Smooth muscle cell (in vitro differentiated cells): Measurements from ENCODE around the gene PHEX. TPM values are rescaled to one million over a fixed set of nuclear protein-coding genes. Genes with fewer than 3 reads are reported as not detected.

ENCODE experiments used
- DNase-seq: peaks from one replicate; lab custom pipeline; 2025; ENCODE audit not compliant: unreplicated experiment; lab: John Stamatoyannopoulos, UW
- H2AFZ ChIP-seq: fragments of 200-600 bp; sonication (generic); 2 replicates; pipeline ENCODE4 v1.6.0; 2016; ENCODE audit warnings: antibody characterized with exemption, low read depth, mild to moderate bottlenecking
- H3F3A ChIP-seq: fragments of 200-600 bp; sonication (generic); 2 replicates; pipeline ENCODE4 v1.6.0; 2017; ENCODE audit warnings: antibody characterized with exemption, low read depth
- H3K27ac ChIP-seq: fragments of 200-600 bp; sonication (generic); 2 replicates; pipeline ENCODE4 v1.5.1; 2016; ENCODE audit warnings: low read depth, mild to moderate bottlenecking
- H3K27me3 ChIP-seq: fragments of 200-600 bp; sonication (generic); 2 replicates; pipeline ENCODE4 v1.6.1; 2016; ENCODE audit warnings: low read depth, mild to moderate bottlenecking
- H3K36me3 ChIP-seq: fragments of 200-600 bp; sonication (generic); 2 replicates; pipeline ENCODE4 v1.5.1; 2016; ENCODE audit warnings: low read depth
- H3K4me1 ChIP-seq: fragments of 200-600 bp; sonication (generic); 2 replicates; pipeline ENCODE4 v1.5.1; 2016; ENCODE audit warnings: low read depth
- H3K4me2 ChIP-seq: fragments of 200-600 bp; sonication (generic); 2 replicates; pipeline ENCODE4 v1.6.0; 2016; ENCODE audit warnings: mild to moderate bottlenecking
- H3K4me3 ChIP-seq: fragments of 200-600 bp; sonication (generic); 2 replicates; pipeline ENCODE4 v1.5.1; 2016; ENCODE audit warnings: mild to moderate bottlenecking
- H3K79me2 ChIP-seq: fragments of 200-600 bp; sonication (generic); 2 replicates; pipeline ENCODE4 v1.6.0; 2016; ENCODE audit warnings: low read depth, mild to moderate bottlenecking
- H3K9ac ChIP-seq: fragments of 200-600 bp; sonication (generic); 2 replicates; pipeline ENCODE4 v1.6.0; 2016; ENCODE audit warnings: low read depth
- H3K9me3 ChIP-seq: fragments of 200-600 bp; sonication (generic); replicated peaks from 2 replicates; pipeline ENCODE4 v1.5.1; 2016; ENCODE audit warnings: low read depth
- H4K20me1 ChIP-seq: fragments of 200-600 bp; sonication (generic); 2 replicates; pipeline ENCODE4 v1.6.0; 2016; ENCODE audit warnings: low read depth
- WGBS: methylation state at CpG from one replicate; pipeline ENCODE4 v1.1.7; 2016; ENCODE audit warnings: low lambda C conversion rate; 5-methylcytosine and 5-hydroxymethylcytosine counted together
- polyA plus RNA-seq: library from polyadenylated mRNA; unstranded; fragments of >200 nt; fragmentation: Nextera tagmentation; extraction: Ambion mirVana; gene quantifications from 2 replicates; pipeline ENCODE4 v1.2.1, GENCODE V29; 2016
- total RNA-seq: library from RNA; depleted of rRNA; stranded (reverse); fragments of >200 nt; gene quantifications from 2 replicates; pipeline ENCODE4 v1.2.3, GENCODE V29; 2014
- TF ChIP-seq, protein P1 (sequence below): fragments of 200-600 bp; sonication (generic); IDR thresholded peaks from 2 replicates; pipeline ENCODE4 v1.5.1; 2017; ENCODE audit warnings: borderline replicate concordance, mild to moderate bottlenecking, antibody characterized with exemption; ENCODE audit not compliant: insufficient read depth, poor library complexity, severe bottlenecking

PHEX gene
- total and polyA plus RNA-seq, 2 experiments from 2014 or later = not detected

DNA sequence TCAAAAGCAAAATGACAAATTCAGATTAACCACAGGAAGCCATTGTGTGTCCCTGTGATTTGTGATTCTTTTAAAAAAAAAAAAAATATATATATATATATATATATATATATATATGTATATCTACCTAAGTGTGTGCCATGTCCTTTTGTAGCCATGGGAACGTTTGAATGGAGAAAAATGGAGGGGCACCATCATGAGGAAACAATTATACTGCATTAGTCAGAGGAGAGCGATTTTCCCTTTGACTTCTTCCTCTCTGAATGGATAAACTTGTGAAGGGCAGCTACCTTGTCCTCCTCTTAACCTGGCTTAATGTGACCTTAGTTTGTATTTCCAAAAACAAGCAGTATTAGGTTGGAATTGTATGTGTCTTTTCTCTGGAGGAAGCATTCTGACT, 217.2 kb downstream of the PHEX start:
- Histone ChIP-seq H3K4me1 (no peaks in the 10 kb centered on the region), H4K20me1 (no peaks in the 10 kb centered on the region), H3F3A (no peaks in the 10 kb centered on the region), H3K27ac (no peak overlapping the region), H3K9ac (no peak overlapping the region), H3K4me2 (no peak overlapping the region), H2AFZ (no peak overlapping the region), H3K9me3 (no peaks in the 10 kb centered on the region), H3K79me2 (no peaks in the 10 kb centered on the region), H3K4me3 (no peak overlapping the region), H3K27me3 (no peaks in the 10 kb centered on the region), H3K36me3 (no peaks in the 10 kb centered on the region)
- TF ChIP-seq, protein P1, sequence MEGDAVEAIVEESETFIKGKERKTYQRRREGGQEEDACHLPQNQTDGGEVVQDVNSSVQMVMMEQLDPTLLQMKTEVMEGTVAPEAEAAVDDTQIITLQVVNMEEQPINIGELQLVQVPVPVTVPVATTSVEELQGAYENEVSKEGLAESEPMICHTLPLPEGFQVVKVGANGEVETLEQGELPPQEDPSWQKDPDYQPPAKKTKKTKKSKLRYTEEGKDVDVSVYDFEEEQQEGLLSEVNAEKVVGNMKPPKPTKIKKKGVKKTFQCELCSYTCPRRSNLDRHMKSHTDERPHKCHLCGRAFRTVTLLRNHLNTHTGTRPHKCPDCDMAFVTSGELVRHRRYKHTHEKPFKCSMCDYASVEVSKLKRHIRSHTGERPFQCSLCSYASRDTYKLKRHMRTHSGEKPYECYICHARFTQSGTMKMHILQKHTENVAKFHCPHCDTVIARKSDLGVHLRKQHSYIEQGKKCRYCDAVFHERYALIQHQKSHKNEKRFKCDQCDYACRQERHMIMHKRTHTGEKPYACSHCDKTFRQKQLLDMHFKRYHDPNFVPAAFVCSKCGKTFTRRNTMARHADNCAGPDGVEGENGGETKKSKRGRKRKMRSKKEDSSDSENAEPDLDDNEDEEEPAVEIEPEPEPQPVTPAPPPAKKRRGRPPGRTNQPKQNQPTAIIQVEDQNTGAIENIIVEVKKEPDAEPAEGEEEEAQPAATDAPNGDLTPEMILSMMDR = no peak
- no peak for DNase-seq
- 24% methylated on average over 2 of the region's 2 CpGs for WGBS

DNA sequence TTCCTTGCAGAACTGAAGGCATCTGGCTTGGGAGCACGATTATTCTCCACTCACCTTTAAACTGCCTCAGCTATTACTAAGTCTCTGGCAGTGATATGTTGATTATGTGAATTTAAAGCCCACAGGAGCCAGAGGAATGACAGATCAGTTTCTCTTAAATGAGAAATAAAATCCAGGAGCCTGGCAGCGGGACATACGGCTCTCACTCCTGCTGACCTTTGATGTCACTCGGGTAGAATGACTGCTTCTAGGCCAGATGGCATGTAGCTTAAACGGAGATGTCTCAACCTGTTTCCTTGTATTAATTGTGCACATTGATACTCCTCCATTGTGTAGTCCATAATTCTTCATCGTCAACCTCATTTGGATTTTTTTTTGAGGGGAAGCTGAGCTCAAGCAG, 236.6 kb downstream of the PHEX start:
- no peak overlapping the region for H3K9ac ChIP-seq
- H2AFZ ChIP-seq = no peak overlapping the region
- WGBS = 76% methylated on average over 6 of the region's 6 CpGs
- H3K4me1 ChIP-seq = no peaks in the 10 kb centered on the region
- no peaks in the 10 kb centered on the region for H3K36me3 ChIP-seq
- H3K27ac ChIP-seq = no peak overlapping the region
- no peak overlapping the region for H3K4me3 ChIP-seq
- TF ChIP-seq, protein P1 = no peak
- H3F3A ChIP-seq = no peaks in the 10 kb centered on the region
- H3K4me2 ChIP-seq = no peak overlapping the region
- no peak for DNase-seq
- no peaks in the 10 kb centered on the region for H3K27me3 ChIP-seq
- no peaks in the 10 kb centered on the region for H3K79me2 ChIP-seq
- H4K20me1 ChIP-seq = no peaks in the 10 kb centered on the region
- no peaks in the 10 kb centered on the region for H3K9me3 ChIP-seq

DNA sequence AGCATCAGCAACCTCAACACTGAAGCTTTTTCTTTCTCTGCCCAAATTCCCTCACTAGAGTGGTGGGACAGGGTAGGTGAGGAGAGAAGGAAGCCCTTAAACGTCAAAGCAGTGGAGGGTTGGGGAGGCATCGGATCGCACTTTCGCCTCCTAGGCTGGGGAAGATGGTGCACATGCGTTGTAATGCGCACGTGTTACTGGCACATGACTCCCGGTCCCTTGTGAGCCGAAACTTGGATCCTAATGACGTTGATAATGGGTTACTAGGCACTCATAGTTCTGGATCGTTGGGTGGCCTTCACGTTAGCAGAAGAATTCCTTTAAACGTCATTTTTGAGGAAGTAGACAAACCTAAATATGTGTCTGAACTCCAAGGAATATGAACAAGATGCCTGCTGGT, 240.5 kb downstream of the PHEX start, which contains the start of gene CBLL2:
Gene CBLL2 (plus strand): TSS at position 301 of the 400 bp plus-strand sequence. CDS start 79 bp downstream, at position 380.
- TF ChIP-seq, protein P1 = no peak
- no peaks in the 10 kb centered on the region for H3F3A ChIP-seq
- H3K27ac ChIP-seq = no peak within 1 kb of the TSS
- no peaks in the 10 kb centered on the region for H3K27me3 ChIP-seq
- no peak within 1 kb of the TSS for H3K4me3 ChIP-seq
- no peak for DNase-seq
- no peak within 1 kb of the TSS for H3K9ac ChIP-seq
- 88% methylated on average over 13 of the region's 13 CpGs for WGBS
- H3K36me3 ChIP-seq = no peaks in the 10 kb centered on the region
- no peaks in the 10 kb centered on the region for H3K79me2 ChIP-seq
- no peaks in the 10 kb centered on the region for H3K4me1 ChIP-seq
- H3K4me2 ChIP-seq = no peak within 1 kb of the TSS
- H4K20me1 ChIP-seq = no peaks in the 10 kb centered on the region
- H3K9me3 ChIP-seq = no peaks in the 10 kb centered on the region
- H2AFZ ChIP-seq = no peak within 1 kb of the TSS

GRCh38 chrX:22273714-22274317, 241.7 kb downstream of the PHEX start:
- Histone ChIP-seq H3F3A (no peaks in the 10 kb centered on the region), H3K4me3 (no peak overlapping the region), H3K27me3 (no peaks in the 10 kb centered on the region), H3K9ac (no peak overlapping the region), H3K36me3 (no peaks in the 10 kb centered on the region), H2AFZ (no peak overlapping the region), H3K9me3 (no peaks in the 10 kb centered on the region), H3K4me1 (no peaks in the 10 kb centered on the region), H4K20me1 (no peaks in the 10 kb centered on the region), H3K79me2 (no peaks in the 10 kb centered on the region), H3K27ac (no peak overlapping the region), H3K4me2 (no peak overlapping the region)
- TF ChIP-seq, protein P1 = no peak
- WGBS = 85% methylated on average over 15 of the region's 15 CpGs
- DNase-seq = no peak
